22Rv1 (cell line): ENCODE measurements around the gene ACHE.

ENCODE experiments used
- ZFX ChIP-seq: fragments of 450-650 bp; IDR thresholded peaks from 2 replicates; pipeline ENCODE4 v1.6.1; 2017; ENCODE audit warnings: antibody characterized with exemption, borderline replicate concordance
- TF ChIP-seq, protein P1 (sequence below): fragments of 450-650 bp; IDR thresholded peaks from 2 replicates; pipeline ENCODE4 v1.5.1; 2017; ENCODE audit warnings: mild to moderate bottlenecking

- TF ChIP-seq, protein P1, sequence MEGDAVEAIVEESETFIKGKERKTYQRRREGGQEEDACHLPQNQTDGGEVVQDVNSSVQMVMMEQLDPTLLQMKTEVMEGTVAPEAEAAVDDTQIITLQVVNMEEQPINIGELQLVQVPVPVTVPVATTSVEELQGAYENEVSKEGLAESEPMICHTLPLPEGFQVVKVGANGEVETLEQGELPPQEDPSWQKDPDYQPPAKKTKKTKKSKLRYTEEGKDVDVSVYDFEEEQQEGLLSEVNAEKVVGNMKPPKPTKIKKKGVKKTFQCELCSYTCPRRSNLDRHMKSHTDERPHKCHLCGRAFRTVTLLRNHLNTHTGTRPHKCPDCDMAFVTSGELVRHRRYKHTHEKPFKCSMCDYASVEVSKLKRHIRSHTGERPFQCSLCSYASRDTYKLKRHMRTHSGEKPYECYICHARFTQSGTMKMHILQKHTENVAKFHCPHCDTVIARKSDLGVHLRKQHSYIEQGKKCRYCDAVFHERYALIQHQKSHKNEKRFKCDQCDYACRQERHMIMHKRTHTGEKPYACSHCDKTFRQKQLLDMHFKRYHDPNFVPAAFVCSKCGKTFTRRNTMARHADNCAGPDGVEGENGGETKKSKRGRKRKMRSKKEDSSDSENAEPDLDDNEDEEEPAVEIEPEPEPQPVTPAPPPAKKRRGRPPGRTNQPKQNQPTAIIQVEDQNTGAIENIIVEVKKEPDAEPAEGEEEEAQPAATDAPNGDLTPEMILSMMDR, result peak; percentile 99
- no peak for TF ChIP-seq ZFX
Measured at GRCh38 chr7:100896732-100897608, 1.3 kb upstream of the ACHE start.
